Mesenchymal stem cell (in vitro differentiated cells and primary cell): ENCODE measurements around the gene CELSR2.

Experiments used
- DNase-seq: peaks from one replicate; pipeline ENCODE4 v3.0.0-alpha.2; 2013
- H2AFZ ChIP-seq: one replicate; pipeline ENCODE4 v1.6.1; 2013; ENCODE audit warnings: low read depth, mild to moderate bottlenecking, control low read depth, inconsistent platforms, low read length, moderate library complexity
- H2AK5ac ChIP-seq: 2 replicates; pipeline ENCODE4 v1.6.1; 2013; ENCODE audit warnings: low read length, moderate library complexity, mild to moderate bottlenecking, inconsistent platforms; ENCODE audit not compliant: severe bottlenecking
- H2BK120ac ChIP-seq: one replicate; pipeline ENCODE4 v1.6.1; 2013; ENCODE audit warnings: low read depth, mild to moderate bottlenecking, inconsistent platforms, low read length, moderate library complexity
- H2BK12ac ChIP-seq, 2 experiments: one replicate each; pipeline ENCODE4 v1.6.1; 2013; ENCODE audit warnings: inconsistent platforms in 2 of 2, low read length in 2 of 2, mild to moderate bottlenecking in 2 of 2, moderate library complexity in 2 of 2, control low read depth in 1 of 2
- H2BK15ac ChIP-seq: one replicate; pipeline ENCODE4 v1.6.1; 2013; ENCODE audit warnings: mild to moderate bottlenecking, low read depth, inconsistent platforms; ENCODE audit not compliant: poor library complexity, severe bottlenecking
- H2BK5ac ChIP-seq: 2 replicates; pipeline ENCODE4 v1.6.1; 2013; ENCODE audit warnings: low read depth, mild to moderate bottlenecking, low read length, control low read depth, inconsistent platforms; ENCODE audit not compliant: poor library complexity, severe bottlenecking
- H3K14ac ChIP-seq, 2 experiments: one replicate each; pipeline ENCODE4 v1.6.1; 2013; ENCODE audit warnings: inconsistent platforms in 2 of 2, low read length in 2 of 2, control low read depth in 1 of 2, mild to moderate bottlenecking in 1 of 2, moderate library complexity in 1 of 2
- H3K18ac ChIP-seq, 2 experiments: one replicate each; pipeline ENCODE4 v1.6.1; 2013; ENCODE audit warnings: inconsistent platforms in 2 of 2, low read length in 2 of 2, control low read depth in 1 of 2, low read depth in 1 of 2, mild to moderate bottlenecking in 1 of 2
- H3K23ac ChIP-seq, 2 experiments: one replicate each; pipeline ENCODE4 v1.6.1; 2013; ENCODE audit warnings: inconsistent platforms in 2 of 2, low read length in 2 of 2, mild to moderate bottlenecking in 2 of 2, moderate library complexity in 2 of 2, control low read depth in 1 of 2
- H3K27ac ChIP-seq: 2 replicates; pipeline ENCODE4 v1.5.1; 2013; ENCODE audit warnings: mild to moderate bottlenecking, moderate library complexity, low read length, control low read depth, inconsistent platforms; ENCODE audit not compliant: poor library complexity, severe bottlenecking
- H3K27me3 ChIP-seq, 2 experiments: 2 replicates each; pipeline versions ENCODE4 v1.6.1 to v1.7.0; 2013; ENCODE audit warnings: low read length in 2 of 2, mild to moderate bottlenecking in 2 of 2, moderate library complexity in 2 of 2, control low read depth in 1 of 2, inconsistent platforms in 1 of 2; ENCODE audit not compliant: control insufficient read depth in 1 of 2, insufficient read depth in 1 of 2
- H3K36me3 ChIP-seq, 2 experiments: 2 replicates each; pipeline versions ENCODE4 v1.6.1 to v1.7.0; 2013; ENCODE audit warnings: low read length in 2 of 2, control low read depth in 1 of 2, inconsistent platforms in 1 of 2, low read depth in 1 of 2, mild to moderate bottlenecking in 1 of 2; ENCODE audit not compliant: insufficient read depth in 2 of 2, control insufficient read depth in 1 of 2
- H3K4ac ChIP-seq, 2 experiments: one replicate each; pipeline ENCODE4 v1.6.1; 2013; ENCODE audit warnings: inconsistent platforms in 2 of 2, low read length in 2 of 2, mild to moderate bottlenecking in 2 of 2, moderate library complexity in 2 of 2, control low read depth in 1 of 2, low read depth in 1 of 2
- H3K4me1 ChIP-seq: 2 replicates; pipeline ENCODE4 v1.6.1; 2013; ENCODE audit warnings: low read depth, low read length, control low read depth; ENCODE audit not compliant: control insufficient read depth, insufficient read depth
- H3K4me2 ChIP-seq: 2 replicates; pipeline ENCODE4 v1.6.1; 2013; ENCODE audit warnings: low read length, mild to moderate bottlenecking, inconsistent platforms; ENCODE audit not compliant: poor library complexity, severe bottlenecking
- H3K4me3 ChIP-seq, 2 experiments: 2 replicates each; pipeline versions ENCODE4 v1.5.1 to v1.7.0; 2013; ENCODE audit warnings: low read length in 2 of 2, mild to moderate bottlenecking in 2 of 2, control low read depth in 1 of 2, low read depth in 1 of 2; ENCODE audit not compliant: insufficient read depth in 1 of 2
- H3K79me1 ChIP-seq: replicated peaks from 2 replicates; pipeline ENCODE4 v1.6.1; 2013; ENCODE audit warnings: mild to moderate bottlenecking, control low read depth, low read length, inconsistent platforms; ENCODE audit not compliant: poor library complexity, severe bottlenecking
- H3K9ac ChIP-seq: 2 replicates; pipeline ENCODE4 v1.7.0; 2013; ENCODE audit warnings: mild to moderate bottlenecking, low read length, moderate library complexity
- H3K9me3 ChIP-seq: 2 replicates; pipeline ENCODE4 v1.7.0; 2013; ENCODE audit warnings: mild to moderate bottlenecking, low read length; ENCODE audit not compliant: control insufficient read depth
- H4K8ac ChIP-seq: one replicate; pipeline ENCODE4 v1.6.1; 2013; ENCODE audit warnings: inconsistent platforms, mild to moderate bottlenecking, low read length, moderate library complexity
- H4K91ac ChIP-seq: one replicate; pipeline ENCODE4 v1.6.1; 2013; ENCODE audit warnings: mild to moderate bottlenecking, low read length, inconsistent platforms
- WGBS: methylation state at CpG from one replicate; pipeline ENCODE4 v1.1.7; 2013; ENCODE audit warnings: mixed read lengths; 5-methylcytosine and 5-hydroxymethylcytosine counted together

Gene CELSR2

GRCh38 chr1:109257682-109258421 lies 8.5 kb downstream of the CELSR2 start:
- 92% methylated on average over 12 of the region's 15 CpGs for WGBS

GRCh38 chr1:109258481-109259466 lies 9.4 kb downstream of the CELSR2 start:
- peak overlapping the region in 1 of 2 experiments; percentile 12 for H3K4me3 ChIP-seq
- no peak overlapping the region for H2BK12ac ChIP-seq
- H3K79me1 ChIP-seq: peaks cover 3% of the 10 kb centered on the region
- no peak overlapping the region for H4K91ac ChIP-seq
- H2BK120ac ChIP-seq: no peak overlapping the region
- no peak overlapping the region for H2AFZ ChIP-seq
- no peak overlapping the region for H2BK15ac ChIP-seq
- no peak overlapping the region for H3K4me2 ChIP-seq
- peaks cover 51% of the 10 kb centered on the region for H3K4me1 ChIP-seq
- no peak overlapping the region for H3K9ac ChIP-seq
- no peak overlapping the region for H3K27ac ChIP-seq
- H3K4ac ChIP-seq: no peak overlapping the region
- DNase-seq: no peak
- no peak overlapping the region for H3K18ac ChIP-seq
- WGBS: 97% methylated on average over 69 of the region's 69 CpGs
- H4K8ac ChIP-seq: no peak overlapping the region
- no peak overlapping the region for H3K14ac ChIP-seq
- H2AK5ac ChIP-seq: no peak overlapping the region
- no peak overlapping the region for H2BK5ac ChIP-seq
- H3K27me3 ChIP-seq: peaks cover 0 to 36% of the 10 kb centered on the region in 2 experiments
- H3K36me3 ChIP-seq: peaks cover 0 to 42% of the 10 kb centered on the region in 2 experiments
- H3K9me3 ChIP-seq: no peaks in the 10 kb centered on the region
- no peak overlapping the region for H3K23ac ChIP-seq

More at GRCh38 chr1:109257682-109258421, 8.5 kb downstream of the CELSR2 start:
- Histone ChIP-seq H3K18ac (no peak overlapping the region), H3K4ac (no peak overlapping the region), H2BK120ac (no peak overlapping the region), H2AK5ac (peak overlapping the region; percentile 28), H2BK15ac (no peak overlapping the region), H2AFZ (no peak overlapping the region), H2BK12ac (no peak overlapping the region), H3K4me2 (no peak overlapping the region), H3K14ac (no peak overlapping the region), H3K4me1 (peaks cover 51% of the 10 kb centered on the region), H3K27ac (no peak overlapping the region), H3K27me3 (peaks cover 0 to 30% of the 10 kb centered on the region in 2 experiments), H3K9me3 (no peaks in the 10 kb centered on the region), H2BK5ac (no peak overlapping the region), H3K36me3 (peaks cover 0 to 35% of the 10 kb centered on the region in 2 experiments), H3K79me1 (peaks cover 3% of the 10 kb centered on the region), H4K8ac (no peak overlapping the region), H3K4me3 (no peak overlapping the region), H3K9ac (no peak overlapping the region), H3K23ac (no peak overlapping the region), H4K91ac (peak overlapping the region; percentile 20)
- no peak for DNase-seq

- H3K36me3 ChIP-seq: peaks cover 0 to 53% of the 10 kb centered on the region in 2 experiments
- no peak overlapping the region for H3K4me2 ChIP-seq
- H2BK5ac ChIP-seq: no peak overlapping the region
- H4K8ac ChIP-seq: no peak overlapping the region
- H4K91ac ChIP-seq: no peak overlapping the region
- no peak overlapping the region for H2AK5ac ChIP-seq
- H2AFZ ChIP-seq: no peak overlapping the region
- H3K4me3 ChIP-seq: no peak overlapping the region
- no peak for DNase-seq
- no peak overlapping the region for H3K18ac ChIP-seq
- H3K9ac ChIP-seq: no peak overlapping the region
- H3K4ac ChIP-seq: no peak overlapping the region
- no peak overlapping the region for H2BK120ac ChIP-seq
- peaks cover 43% of the 10 kb centered on the region for H3K4me1 ChIP-seq
- no peak overlapping the region for H3K14ac ChIP-seq
- no peak overlapping the region for H3K23ac ChIP-seq
- no peak overlapping the region for H2BK12ac ChIP-seq
- H3K9me3 ChIP-seq: no peaks in the 10 kb centered on the region
- H3K27ac ChIP-seq: no peak overlapping the region
- peaks cover 3% of the 10 kb centered on the region for H3K79me1 ChIP-seq
- 77% methylated on average over 5 of the region's 7 CpGs for WGBS
- peaks cover 0 to 32% of the 10 kb centered on the region in 2 experiments for H3K27me3 ChIP-seq
- no peak overlapping the region for H2BK15ac ChIP-seq
These were observed 10.6 kb downstream of the CELSR2 start for GRCh38 chr1:109259674-109260557.
